ENCODE data around the gene INTS6L.
A peak's percentile ranks its signal among the peaks of the same experiment; 100 is the strongest.
"Not testable (repeated sequence)": the region's sequence is repeated elsewhere in the genome, so short reads cannot be mapped to it uniquely, and the experiment has no call there.

Gene INTS6L

GRCh38 chrX:135522878-135523693, 2.6 kb downstream of the INTS6L start:
- no peak for DNase-seq

DNA sequence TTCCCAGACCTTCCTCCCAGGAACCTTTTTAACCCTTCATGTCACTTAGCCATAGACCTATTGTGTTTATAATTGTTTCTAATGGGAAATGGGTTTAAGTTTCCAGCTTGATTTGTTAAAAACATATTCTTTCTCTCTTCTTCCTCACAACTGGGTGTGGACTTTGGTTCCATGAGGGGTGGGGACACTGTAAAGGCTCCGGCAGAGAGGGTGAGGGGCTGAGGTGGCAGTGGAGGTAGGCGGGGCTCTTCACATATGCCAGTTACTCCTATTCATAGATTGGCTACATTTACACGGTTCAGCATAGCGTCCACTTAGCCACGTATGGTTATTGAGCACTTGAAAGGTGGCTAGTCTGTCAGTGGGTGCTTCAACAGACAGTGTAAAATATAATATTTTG, 7.8 kb downstream of the INTS6L start:
- DNase-seq: no peak

DNA sequence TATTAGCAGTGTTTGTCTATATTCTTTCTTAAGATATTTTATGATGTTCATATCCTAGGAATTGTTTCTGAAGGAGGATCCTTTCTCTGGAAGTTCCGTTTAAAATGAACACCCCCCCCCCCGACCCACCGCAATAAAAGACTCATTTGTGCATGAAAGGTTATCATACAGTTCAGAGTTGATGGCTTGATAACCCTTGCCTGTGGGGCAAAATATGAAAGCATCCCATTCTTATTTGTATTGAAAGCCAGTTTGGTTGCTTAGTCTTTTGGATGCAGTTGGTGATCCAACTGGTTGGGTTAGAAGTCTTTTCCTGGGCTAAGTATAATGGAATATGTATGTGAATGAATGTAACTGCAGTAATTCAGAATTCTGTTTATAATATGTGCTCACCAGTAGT, 8.3 kb downstream of the INTS6L start:
- no peak for DNase-seq

DNA sequence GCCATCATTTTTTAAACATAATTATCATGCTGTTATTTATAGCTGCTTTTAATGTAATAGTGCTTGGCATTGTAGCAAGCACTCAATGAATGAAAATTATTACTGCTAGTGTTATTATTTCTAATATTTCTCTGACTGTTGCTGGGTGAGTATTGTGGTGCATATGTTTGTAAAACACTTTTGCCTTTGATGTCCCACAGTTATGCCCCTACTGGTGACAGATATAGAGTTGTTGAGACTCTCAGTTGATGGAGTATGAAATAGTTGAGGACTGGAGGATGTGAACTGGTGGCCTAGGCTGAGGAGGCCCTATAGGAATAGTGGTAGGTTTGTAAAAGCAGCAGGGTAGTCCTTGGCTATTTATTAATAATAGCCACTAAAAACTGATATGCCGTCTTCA, 9.6 kb downstream of the INTS6L start:
- DNase-seq: no peak

- no peak for DNase-seq
Observed at GRCh38 chrX:135531813-135532212, 11.4 kb downstream of the INTS6L start.

GRCh38 chrX:135535077-135535940, 14.8 kb downstream of the INTS6L start:
- no peak for DNase-seq

- DNase-seq: no peak
Observed at GRCh38 chrX:135536877-135537276, 16.4 kb downstream of the INTS6L start.

- no peak for DNase-seq
Observed at GRCh38 chrX:135541351-135541750, 20.9 kb downstream of the INTS6L start.

DNA sequence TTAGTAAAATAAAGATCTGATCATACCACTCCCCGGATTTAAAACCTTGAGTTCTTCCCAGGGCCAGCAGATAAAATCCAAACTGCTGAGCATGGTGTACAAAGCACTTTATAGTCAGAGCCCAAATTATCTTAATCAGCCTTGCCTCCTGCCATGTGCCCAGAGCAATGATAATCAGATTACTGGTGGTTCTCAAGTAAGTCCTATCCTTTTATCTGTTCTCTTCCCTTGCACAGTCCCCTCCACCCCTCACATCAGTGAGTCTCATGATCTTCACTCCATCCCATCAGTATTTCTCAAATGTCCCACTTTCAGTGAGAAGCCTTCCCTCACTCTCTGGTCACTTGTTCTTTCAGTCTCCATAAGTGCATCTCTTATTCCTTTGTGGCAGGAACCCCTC, 22.7 kb downstream of the INTS6L start:
- DNase-seq: no peak

DNA sequence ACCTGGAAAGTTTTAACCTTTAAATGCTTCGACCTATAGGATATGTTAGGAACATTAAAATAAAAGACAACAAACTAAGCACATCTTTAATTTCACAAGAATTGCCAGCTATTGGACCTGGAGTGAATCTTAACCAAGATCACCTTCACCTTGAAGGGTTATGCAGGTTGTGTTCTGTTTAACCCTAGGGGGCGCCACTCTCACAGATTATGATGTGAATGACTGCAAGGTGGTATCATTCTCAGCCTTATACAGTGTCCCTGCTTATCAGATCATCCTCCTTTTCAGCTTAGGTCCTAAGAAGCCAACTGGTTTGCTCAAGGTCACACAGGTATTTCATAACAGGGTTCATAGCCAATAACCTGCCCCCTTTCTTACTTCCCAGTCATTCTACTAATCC, 23.5 kb downstream of the INTS6L start:
- DNase-seq: no peak

GRCh38 chrX:135544338-135544948, 24.0 kb downstream of the INTS6L start:
- DNase-seq: no peak

DNA sequence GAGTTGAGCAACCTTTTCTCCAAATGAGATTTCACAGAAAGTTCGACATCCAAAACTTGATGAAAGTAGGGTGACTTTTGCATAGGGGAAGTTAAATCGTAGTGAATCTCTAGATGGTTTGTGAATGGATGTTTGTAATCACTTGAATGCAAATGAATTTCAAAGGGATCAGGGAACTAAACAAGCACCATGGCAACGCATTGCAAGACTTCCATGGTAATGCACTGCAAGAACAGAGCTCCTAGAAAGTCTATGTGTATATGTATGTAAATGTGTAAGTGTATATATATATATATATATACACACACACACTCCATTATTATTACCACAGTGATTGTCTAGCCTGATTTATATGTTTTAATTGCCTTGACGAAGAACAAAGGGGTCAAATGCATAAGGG, 27.3 kb downstream of the INTS6L start:
- DNase-seq: no peak

DNA sequence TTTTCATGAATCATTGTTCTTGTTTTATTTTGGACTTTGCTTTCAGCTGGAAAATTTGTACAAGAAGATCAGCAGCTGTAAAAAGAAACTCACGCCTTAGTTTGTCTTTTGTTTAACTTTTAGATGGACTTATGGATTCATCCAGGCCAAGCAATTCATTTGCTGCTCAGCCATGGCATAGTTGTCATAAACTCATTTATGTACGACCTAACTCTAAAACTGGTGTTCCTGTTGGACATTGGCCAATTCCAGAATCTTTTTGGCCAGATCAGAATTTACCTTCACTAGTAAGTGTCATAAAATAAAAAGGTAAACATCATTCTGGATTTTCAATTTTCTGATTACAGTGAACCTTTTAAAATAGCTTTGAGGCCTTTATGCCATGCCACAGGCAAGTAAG, 29.1 kb downstream of the INTS6L start:
- DNase-seq: no peak

DNA sequence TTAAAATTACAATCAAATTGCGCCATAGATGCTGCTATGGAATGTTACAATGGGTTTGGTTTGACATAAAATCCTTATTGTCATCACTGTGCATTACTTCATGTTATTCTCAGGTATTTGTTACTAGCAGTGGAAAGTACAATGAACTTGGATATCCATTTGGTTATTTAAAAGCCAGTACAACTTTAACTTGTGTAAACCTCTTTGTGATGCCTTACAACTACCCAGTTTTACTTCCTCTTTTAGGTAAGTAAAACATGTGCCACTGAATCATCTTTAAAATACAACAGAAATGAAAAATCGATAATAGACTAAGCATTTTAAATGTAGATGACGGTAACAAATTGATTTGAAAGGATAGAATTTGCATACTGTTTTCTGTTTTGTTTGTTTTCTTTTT, 35.6 kb downstream of the INTS6L start:
- DNase-seq: peak in 1 of 2 experiments; percentile 2

GRCh38 chrX:135557344-135557743, 36.9 kb downstream of the INTS6L start:
- DNase-seq: no peak

DNA sequence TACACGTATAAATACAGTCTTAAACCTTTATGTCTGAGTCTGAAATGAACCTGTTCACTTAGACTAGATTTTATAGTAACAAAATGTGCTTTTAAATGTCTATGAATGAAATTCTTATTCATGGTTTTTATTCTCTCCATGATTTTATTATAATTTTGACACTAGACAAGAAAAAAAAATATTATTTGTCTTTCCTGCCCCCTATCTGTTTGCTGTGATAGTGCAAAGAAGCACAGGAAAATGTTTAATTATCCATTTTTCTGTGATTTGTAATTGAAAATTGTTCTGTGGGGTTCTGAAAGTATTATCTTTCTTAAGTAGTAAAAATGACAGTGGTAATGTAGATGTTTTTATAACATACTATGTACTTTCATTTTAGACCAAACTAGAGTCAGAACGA, 52.0 kb downstream of the INTS6L start:
- no peak for DNase-seq

- no peak for DNase-seq
Observed at GRCh38 chrX:135581496-135581895, 61.0 kb downstream of the INTS6L start.

GRCh38 chrX:135585153-135585552, 64.7 kb downstream of the INTS6L start:
- DNase-seq: no peak

- DNase-seq: no peak
Observed at GRCh38 chrX:135591871-135592270, 71.4 kb downstream of the INTS6L start.

DNA sequence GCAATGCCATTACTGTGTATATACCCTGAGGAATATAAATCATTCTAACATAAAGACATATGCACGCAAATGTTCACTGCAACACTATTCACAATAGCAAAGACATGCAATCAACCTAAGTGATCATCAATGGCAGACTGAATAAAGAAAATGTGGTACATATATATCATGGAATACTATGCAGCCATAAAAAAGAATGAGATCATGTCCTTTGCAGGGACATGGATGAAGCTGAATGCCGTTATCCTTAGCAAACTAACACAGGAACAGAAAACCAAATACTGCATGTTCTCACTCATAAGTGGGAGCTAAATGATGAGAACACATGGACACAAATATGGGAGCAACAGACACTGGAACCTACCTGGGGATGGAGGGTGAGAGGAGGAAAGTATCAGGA, 73.6 kb downstream of the INTS6L start:
- DNase-seq: not testable (repeated sequence)

DNA sequence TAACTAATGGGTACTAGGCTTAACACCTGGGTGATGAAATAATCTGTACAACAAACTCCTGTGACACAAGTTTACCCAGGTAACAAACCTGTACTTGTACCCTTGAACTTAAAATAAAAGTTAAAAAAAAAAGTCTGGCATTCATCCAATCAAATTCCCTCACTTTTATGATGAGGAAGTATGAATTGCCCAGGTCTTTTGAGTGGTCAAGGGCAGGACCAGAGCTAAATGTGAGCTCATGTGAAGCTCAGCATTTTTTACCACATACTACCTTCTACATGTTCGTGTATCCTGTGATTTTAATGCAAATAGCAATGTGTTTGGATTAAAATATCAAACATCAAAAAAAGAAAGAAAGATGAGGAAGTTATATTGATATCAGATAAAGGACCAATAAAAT, 74.0 kb downstream of the INTS6L start:
- not testable (repeated sequence) for DNase-seq

- DNase-seq: no peak
Observed at GRCh38 chrX:135595543-135595942, 75.1 kb downstream of the INTS6L start.

DNA sequence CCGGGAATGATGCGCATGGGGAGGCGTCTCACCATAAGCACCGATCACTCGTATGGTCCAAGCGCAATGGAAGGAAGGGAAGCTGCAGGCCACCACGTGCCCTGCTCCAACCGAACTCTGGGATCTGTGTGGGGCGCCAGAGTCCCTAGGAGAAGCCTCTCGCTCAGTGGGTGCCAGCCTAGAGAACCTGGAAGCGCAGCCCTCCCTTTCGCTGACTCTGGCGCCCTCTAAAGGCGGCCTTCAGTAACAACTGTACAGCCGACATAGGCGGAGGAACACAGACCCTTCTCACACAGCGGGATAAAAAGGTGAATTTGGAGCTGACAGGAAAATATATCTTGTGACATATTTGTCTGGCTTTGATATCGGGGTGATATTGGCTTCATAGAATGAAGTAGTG, 76.0 kb downstream of the INTS6L start:
- DNase-seq: peak; percentile 24 to 40

GRCh38 chrX:135605906-135606305, 85.4 kb downstream of the INTS6L start:
- no peak for DNase-seq

All from AML-193 (cell line).